SHP77 treated with DMSO at 0.1 percent for 48 hours (cell line): ENCODE data around the gene NFYC.

Experiments used
- DNase-seq: peaks from one replicate; lab custom pipeline; 2025; lab: John Stamatoyannopoulos, UW

The NFYC gene

DNA sequence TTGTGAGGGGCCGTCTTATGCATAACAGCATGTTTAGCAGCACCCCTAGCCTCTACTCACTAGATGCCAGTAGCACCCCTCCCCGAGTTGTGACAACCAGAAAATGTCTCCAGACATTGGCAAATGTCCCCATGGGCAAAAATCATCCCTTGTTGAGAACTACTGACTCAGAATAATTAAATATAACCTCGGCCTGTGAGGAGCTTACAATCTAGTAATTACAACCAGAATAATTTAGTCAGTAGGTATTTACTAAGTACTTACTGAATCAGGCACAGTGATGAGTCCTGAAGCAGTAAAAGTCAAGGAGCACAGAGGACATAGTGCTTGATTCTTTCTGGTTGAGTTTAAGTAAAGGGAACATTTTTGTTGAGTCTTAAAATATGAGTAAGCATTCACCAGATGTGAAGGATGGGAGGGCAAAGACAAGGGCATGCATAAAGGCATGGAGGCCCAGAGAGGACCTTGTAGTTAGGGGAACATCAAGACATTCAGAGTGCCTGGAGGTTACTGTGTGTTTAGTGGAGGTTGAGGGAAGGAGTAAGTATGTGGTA lies 48.0 kb downstream of the NFYC start:
- no peak for DNase-seq

DNA sequence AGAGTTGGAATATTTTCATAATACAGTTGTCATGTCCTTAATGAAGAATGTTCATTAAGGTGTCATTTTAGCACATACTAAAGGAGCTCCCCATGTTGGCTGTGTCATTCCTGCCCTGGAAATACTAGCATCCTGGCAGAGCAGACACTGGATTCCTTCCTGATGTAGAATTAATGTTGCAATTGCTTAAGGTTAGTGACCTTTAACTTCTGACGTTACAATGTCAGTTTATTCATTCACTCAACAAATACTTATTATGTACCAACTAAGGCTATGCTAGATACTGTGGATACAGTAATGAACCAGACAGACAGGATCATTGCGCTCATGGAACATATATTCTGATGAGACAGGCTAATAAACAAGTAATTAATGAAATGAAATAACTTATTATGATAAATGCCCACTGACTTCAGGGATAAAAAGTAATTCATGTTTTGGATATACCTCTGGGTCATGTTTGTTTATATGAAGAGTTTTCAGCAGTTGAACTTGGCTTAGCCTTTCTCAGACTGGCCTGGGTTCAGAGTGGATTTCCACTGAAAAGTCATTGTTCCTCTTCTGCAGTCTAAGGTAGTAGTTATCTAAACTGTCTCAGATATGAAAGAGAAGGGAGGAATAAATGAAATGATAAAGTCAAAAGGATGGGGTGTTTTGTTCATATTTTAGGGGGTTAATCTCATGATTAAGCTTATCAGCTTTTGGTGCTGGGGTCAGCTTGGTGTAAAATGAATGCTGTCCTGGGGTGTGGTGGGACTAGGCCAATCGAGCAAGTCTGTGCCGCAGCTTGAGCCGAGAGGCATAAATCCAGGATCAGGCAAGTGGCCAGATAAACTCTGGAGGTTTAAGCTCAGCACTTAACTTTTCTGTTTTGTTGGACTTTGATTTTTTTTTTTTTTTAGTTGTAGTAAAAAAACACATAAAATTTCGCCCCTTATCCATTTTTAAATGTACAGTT lies 48.8 kb downstream of the NFYC start:
- no peak for DNase-seq

DNA sequence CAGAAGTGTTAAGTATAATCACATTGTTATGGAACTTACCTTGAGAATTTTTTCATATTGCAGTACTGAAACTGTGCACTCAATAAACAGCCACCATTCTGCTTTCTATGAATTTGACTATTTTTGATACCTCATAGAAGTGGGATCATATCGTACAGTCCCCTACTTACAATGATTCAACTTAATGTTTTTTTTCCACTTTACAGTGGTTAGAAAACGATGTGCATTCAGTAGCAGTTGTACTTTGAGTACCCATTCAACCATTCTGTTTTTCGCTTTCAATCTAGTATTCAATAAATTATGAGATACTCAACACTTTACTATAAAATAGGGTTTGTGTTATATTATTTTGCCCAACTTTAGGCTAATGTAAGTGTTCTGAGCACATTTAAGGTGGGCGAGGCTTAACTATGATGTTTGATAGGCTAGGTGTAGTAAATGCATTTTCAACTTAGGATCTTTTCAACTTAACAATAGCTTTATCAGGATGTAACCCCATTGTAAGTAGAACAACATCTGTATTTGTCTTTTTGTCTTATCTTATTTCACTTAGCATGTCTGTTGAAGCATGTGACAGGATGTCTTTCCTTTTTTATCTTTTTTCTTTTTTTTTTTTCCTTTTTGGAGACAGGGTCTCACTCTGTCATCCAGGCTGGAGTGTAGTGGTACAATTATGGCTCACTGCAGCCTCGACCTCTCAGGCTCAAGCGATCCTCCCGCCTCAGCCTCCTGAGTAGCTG lies 49.7 kb downstream of the NFYC start:
- no peak for DNase-seq

DNA sequence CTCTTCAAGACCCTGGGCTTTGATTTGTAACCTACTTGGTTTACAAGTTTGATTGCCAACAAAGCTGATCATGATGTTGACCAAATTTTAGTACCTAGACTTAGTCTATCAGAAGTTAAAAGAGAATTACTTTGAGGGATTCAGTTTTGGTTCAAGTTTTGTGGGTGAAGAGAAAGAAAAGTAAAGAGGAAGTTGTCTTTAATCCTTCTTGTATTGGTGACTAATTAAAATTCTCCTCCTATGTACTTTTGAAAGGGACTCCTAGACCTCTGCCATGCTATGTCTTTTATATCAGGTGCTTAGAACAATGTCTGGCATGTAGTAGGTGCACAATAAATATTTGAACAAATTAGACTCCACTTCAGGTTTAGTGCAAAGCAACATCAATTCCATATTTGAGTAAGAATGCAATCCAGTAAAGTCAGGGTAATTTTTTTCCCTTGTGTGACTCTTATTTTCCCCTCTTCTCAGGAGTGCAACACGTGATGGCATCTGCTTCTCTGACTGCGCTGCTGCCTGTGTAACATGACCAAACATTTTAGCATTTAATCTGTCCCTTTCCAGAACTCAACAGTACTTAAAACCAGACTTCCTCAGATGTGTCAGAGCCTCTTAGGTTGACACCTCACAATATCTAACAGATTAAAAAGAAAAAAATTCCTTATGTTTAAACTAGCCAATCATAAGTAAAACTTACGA lies 51.0 kb downstream of the NFYC start:
- DNase-seq = no peak

DNA sequence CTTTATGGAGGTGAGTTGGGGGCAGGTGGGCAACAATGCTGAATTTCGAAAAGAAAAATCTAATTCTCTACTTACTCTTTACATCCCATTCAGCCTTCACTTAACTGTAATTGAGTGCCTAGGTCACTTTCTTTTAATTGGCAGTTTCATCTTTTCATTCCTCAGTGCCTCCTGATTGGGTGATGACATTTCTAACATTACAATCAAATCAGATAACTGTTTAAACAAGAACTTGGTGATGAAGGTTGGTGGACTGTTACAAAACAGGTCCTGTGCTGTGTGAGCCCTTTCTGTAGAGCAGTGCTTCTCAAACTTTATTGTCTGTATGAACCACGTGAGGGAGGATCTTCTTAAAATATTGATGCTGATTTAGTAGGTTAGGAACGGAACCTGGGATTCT lies 51.9 kb downstream of the NFYC start:
- no peak for DNase-seq

DNA sequence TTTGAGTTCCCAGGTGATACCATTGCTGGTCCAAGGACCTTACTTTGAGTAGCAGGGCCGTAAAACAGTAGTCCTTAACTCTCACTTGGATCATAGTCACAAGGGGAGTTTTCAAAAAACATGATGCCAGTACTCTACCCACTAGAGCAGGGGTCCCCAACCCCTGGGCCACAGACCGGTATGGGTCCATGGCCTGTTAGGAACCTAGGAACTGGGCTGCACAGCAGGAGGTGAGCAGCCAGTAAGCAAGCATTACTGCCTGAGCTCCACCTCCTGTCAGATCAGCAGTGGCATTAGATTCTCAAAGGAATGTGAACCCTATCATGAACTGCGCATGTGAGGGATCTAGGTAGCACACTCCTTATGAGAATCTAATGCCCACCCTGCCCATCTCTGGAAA lies 52.4 kb downstream of the NFYC start:
- DNase-seq = no peak

DNA sequence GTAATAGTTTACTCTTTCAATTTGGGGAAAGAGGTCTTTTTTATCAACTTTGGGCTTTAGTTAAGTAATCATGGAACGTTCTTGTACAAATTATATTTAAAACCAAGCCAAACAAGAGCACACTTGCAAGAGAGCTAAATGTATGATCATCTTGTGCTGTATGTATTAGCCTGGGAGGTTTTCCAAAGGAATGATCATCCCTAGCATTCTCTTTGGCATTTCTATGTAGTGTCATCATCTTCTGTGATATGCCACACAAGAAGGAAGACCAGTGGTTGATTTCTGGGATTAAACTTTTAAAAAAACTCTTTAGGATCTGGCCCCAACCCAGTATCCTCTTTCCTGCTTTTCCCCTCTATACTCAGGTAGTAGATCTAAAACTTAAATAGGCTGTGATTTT lies 53.7 kb downstream of the NFYC start:
- DNase-seq = no peak

DNA sequence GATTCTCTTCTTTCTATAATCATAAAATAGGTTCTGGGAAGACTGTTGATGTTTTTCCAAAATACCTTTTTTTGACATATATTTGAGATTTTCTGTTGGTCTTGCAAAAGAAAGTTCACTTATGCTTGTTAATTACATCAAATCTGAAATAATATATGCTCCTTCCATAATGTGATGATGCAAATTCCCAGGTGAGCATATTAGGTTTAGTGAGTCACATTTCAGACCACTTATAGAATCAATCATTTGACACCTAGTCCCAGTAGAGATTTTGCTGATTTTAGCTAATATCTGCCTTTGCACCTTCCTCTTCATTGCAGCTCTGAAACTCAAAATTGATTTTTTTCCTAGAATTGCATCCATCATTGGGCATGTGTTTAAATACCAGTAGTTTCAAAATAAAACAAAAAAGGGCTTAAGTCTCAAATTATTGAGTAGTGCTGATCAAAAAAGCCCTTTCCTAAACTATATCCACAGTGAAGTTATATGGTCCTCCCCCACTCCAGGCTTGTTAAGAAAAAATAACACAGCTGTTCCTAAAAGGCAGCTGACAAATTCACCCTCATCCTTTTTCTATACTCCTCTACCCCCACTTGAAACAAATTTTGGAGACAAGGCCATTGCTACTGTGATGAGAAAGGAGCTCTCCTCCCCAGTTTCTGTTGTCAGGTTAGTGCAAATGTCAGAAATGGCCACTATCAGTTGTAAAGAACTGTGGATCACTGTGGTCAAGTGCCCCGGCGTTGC lies 55.0 kb downstream of the NFYC start:
- DNase-seq = no peak

DNA sequence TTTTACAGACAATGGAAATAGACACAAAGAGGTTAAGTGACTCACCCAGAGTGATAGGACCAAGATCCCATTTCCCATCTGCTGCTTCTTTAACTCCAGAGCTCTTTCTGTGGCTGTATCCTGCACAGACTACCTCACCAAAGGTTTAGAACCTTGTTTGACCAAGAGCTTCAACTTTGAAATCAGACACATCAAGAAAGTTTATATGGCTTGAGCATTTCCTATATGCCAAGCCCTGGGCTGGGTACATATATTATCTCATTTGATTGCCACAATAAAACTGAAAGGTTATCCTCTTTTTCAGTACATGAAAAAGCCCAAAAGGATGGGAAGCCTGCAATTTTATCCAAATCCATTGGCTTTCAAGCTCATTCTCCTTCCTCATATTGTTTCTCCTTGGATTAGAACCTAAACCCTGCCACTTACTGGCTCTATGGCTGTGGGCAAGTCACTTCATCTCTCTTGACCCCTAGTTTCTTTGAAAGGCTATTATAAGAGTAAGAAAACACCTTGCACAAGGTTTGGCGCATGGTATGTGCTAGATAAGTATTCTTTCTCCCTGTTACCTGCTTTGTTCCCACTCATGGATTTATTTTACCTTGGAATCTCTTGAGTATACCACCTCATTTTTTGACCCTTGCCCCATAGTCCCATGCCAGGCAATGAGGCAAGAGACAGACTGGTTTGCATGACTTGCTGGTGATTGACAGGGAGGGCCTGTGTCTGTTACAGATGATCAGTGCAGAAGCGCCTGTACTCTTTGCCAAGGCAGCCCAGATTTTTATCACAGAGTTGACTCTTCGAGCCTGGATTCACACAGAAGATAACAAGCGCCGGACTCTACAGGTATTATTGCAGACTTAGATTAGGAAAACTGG lies 57.6 kb downstream of the NFYC start:
- DNase-seq = no peak

DNA sequence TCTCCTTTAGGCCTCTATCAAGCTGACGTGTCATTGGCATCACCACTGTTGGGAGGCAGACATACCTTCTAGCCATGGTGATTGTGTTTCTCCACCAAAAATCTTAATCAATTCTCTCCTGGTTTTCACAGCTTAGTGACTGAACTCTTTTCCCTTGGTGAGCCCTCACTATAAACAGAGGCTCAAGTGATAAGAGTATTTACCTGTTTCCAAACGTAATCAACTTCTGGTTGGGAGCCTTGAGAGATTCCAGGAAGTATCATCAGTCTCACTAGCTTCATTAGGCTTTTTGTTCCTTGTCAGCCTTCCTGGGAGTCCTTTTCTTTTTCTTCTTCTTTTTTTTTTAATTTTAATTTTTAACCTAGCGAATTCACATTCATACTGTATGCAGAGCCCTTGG lies 58.3 kb downstream of the NFYC start:
- DNase-seq = no peak

DNA sequence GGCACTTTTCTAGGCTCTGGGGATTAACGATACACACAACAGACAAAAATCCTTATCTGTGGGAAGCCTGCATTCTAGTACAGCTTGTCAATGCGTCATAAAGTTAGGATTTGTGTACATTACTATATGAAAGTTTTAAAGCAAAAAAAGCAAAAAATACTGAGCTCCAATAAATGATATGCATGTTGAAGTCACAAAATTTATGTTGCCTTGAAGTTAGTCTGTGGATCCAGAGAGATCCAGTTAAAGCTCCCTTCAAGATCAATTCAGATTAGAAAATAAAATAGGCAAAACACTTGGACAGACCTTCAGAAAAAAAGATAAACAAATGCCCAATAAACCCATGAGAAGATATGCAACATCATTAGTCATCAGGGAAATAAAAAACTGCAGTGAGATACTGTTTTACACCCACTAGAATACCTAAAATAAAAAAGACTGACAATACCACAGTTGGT lies 59.0 kb downstream of the NFYC start:
- DNase-seq = no peak

DNA sequence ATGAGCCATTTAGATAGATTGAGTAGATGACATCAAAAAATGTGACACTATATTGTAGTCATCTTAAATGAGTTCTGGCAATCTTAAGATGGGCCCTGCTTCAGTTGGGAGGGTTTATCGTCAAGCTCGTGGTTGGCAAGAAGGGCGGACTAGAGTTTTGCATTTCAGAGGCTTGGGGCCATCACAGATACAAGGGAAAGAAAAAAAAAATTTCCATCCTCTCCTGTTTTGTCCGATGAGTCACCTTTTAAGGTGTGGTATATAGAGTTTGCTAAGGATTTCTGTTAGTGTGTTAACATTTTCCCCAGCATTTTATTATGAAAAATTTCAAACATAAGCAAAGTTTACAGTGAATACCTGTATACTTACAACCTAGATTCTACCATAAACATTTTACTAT lies 60.3 kb downstream of the NFYC start:
- DNase-seq = no peak

DNA sequence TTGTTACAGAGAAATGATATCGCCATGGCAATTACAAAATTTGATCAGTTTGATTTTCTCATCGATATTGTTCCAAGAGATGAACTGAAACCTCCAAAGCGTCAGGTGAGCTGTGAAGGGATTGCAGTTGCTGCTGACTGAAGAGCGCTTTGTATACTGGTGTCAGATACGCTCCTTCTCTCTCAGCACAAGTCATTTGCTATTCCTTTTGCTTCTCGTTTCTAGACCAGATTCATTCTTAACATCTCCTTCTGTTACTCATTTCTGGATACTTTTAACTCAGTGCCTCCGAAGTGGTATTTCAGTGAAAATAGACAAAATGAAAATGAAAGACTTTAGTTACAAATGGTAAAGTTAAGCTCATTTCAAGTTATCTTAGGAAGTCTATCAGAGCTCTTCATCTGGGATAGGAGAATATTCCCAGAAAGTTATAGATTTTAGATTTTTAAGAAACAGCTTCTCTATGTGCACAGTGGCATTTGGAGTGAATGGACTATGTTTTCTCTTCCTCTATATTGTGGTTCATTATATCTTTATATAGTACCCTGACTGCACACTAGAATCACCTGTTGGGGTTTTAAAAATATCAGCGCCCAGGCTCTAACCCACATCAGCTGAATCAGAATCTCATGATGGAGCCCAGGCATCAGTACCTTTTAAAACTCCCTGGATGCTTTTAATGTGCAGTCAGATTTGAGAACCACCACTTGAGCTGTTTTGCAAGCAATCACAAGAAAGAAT lies 61.8 kb downstream of the NFYC start:
- DNase-seq = no peak

DNA sequence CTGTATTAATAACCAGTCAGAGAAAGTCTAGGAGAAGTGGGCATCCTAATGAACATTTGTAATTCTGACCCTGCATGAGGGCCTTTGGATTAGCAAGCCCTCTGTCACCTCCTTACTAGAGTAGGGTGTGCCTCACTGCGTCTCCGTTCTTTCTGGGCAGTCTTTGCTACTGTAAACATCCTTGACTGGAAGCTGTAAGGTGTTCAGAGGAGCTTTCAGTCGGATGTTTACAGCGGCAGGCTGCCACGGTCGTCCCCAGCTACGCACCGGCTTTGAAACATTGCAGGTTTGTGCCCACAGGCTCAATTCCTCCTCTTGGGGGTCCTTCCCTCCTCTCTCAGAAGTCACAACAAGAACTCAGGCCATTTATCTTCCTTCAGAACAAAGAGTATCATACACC lies 62.7 kb downstream of the NFYC start:
- DNase-seq = no peak

DNA sequence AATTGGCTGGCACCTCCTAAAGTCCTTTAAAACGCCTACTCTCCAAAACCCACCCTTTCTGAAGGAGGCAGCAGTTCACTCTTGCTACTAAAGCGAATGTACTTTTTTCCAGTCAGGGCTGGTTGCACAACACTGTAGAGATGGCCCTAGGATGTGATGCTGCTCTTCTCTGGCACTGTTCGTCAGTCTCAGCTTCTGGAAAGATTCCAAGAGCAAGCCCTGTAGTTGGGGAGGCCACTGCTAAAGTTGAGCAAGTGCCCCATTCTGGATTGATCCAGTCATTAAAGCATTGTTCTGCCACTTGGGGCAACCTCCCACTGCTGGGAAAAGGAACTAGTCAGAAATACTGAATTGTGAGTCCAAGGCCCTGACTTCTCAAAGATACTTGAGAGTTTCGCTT lies 63.6 kb downstream of the NFYC start:
- DNase-seq = no peak

DNA sequence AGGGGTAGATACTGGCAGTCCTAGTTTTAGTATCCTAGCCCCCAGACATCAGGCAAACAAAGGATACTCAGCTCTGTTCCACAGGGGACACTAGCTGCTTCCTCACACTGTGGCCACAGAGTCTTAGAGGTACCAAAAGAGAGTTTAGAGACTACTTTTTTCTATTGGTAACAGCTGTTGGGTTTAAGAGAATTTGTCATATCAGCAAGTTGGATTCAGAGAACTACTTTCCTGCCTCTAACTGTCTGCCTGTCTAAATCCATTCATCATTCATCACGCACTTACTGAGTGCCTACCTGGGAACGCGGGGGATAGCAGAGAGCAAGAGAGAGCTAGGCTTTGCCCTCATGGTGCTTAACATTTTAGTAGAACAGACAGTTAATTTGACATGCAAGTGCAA lies 65.0 kb downstream of the NFYC start:
- DNase-seq = no peak

DNA sequence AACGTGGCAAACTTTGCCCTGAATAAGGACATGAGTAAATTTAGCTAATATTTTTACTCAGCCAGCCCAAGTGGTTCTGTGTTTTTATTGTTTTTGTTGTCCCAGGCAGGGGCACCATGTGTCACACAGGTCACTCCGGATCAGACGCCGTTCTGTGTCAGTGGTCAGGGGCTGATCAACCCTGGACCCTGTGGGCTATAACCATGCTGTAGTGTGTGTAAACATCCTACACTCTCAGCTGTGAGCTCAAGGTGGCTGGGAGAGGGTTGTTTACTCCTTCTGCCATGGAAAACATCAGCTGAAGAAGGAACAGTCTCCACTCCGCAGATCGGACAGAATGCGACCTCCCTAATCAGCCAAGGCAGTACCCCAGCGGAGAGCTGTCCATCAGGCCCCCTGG lies 65.6 kb downstream of the NFYC start:
- DNase-seq = no peak

DNA sequence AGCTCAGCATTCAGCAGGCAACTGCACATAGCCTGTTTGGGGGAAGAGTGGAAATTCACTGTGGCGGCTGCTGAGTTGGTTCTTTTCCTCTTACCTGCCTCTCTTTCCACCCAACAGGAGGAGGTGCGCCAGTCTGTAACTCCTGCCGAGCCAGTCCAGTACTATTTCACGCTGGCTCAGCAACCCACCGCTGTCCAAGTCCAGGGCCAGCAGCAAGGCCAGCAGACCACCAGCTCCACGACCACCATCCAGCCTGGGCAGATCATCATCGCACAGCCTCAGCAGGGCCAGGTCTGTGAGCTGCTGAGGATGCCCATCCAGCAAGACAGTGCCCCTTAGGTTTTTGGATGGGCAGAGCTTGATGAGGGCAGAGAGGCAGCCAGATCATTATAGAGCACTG lies 66.5 kb downstream of the NFYC start:
- no peak for DNase-seq

DNA sequence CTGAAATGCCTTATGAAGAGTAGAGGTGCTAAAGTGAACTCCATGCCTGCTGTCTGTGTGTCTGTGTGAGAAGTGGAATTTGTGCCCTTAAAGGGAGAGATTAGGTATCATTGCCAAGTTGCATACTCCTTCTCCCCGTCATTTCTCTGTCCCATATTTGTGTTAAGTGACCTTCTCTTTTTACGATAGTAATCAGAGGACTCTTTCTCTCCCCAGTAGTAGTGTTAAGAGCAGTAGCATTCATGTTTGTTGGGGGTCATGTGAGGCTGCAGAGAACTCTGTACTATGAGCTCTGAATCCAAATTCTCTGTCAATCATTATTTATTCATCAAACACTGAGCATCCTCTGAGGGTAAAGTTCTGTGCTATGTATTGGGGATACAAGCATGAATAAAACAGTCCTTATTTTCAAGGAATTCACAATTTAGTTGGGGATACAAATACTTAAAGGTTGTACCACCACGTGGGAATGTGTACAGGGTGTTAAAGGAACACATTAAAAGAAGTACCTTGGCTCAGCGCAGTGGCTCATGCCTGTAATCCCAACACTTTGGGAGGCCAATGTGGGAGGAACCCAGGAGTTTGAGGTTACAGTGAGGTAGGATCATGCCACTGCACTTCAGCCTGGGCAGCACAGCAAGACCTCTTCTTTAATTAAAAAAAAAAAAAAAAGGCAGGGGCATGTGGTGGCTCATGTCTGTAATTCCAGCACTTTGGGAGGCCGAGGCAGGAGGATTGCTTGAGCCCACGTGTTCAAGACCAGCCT lies 67.3 kb downstream of the NFYC start:
- no peak for DNase-seq
